ENCODE results near the gene DCUN1D1. TPM values are rescaled to one million over a fixed set of nuclear protein-coding genes. Genes with fewer than 3 reads are reported as not detected.

Gene DCUN1D1
- total RNA-seq, 1 experiment from 2014 or later = 71.7 TPM

DNA sequence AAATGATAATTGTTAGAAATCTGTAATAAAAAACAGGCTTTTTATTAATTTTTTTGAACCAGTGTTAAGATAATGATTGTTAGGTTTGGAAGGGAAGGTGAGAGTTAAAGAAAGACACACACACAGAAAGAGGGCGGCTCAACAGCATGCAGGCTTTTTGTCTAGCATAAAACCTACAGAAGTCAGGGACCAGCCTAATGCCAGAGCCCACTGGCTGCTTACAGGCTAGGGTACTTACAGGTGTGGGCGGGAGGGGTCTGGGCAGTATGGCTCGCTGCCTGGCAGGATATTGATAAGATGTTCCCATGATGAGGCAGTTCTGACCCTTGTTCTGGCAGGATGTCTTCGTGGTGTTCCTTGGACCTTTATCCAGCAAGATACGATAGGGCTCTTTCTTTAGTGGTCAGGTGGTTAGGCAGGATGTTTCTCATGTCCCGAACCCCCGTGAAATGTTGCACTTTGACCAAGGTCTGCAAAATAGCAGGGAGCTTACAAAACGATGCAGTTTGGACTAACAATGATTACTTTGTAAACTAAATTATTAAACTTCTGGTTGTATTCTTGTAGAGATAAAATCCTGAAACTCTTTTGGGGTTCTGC, 84.7 kb downstream of the DCUN1D1 start:
- Histone ChIP-seq H3K9ac (ENCODE audit: extremely low read depth, insufficient read length, low read length) (no peak overlapping the region), H2BK5ac (ENCODE audit: insufficient read length, low read length) (no peak overlapping the region), H4K5ac (ENCODE audit: insufficient read length, low read depth, low read length) (no peak overlapping the region), H3K56ac (ENCODE audit: insufficient read length, low read depth, low read length) (no peak overlapping the region), H4K91ac (ENCODE audit: insufficient read length, low read depth, low read length) (no peak overlapping the region), H3K27me3 (ENCODE audit: insufficient read depth, low read length) (no peaks in the 10 kb centered on the region), H3K4ac (ENCODE audit: low read depth, low read length) (no peak overlapping the region), H3K27ac (ENCODE audit: insufficient read length, low read depth, low read length) (no peak overlapping the region), H3T11ph (ENCODE audit: low read length) (no peak overlapping the region), H3K4me2 (ENCODE audit: insufficient read depth, insufficient read length, low read length) (no peak overlapping the region), H2BK15ac (ENCODE audit: low read depth, low read length) (no peak overlapping the region), H4K8ac (replicated peaks; ENCODE audit: insufficient read length, low read depth, low read length) (no peak overlapping the region), H4K20me1 (ENCODE audit: control insufficient read depth, insufficient read depth, insufficient read length) (no peaks in the 10 kb centered on the region), H3K79me1 (ENCODE audit: insufficient read depth, low read depth, low read length, poor library complexity, severe bottlenecking) (no peaks in the 10 kb centered on the region), H3K23me2 (ENCODE audit: insufficient read length, low read depth, low read length, poor library complexity, severe bottlenecking) (no peaks in the 10 kb centered on the region), H3K23ac (ENCODE audit: insufficient read length, low read depth, low read length) (no peak overlapping the region), H2AK5ac (ENCODE audit: insufficient read length, low read length) (no peak overlapping the region), H3K9me3 (ENCODE audit: control insufficient read depth, low read depth, low read length) (no peaks in the 10 kb centered on the region), H2AFZ (ENCODE audit: low read length) (no peak overlapping the region), H3K79me2 (ENCODE audit: insufficient read depth, low read length) (no peaks in the 10 kb centered on the region), H2BK12ac (ENCODE audit: insufficient read length, low read depth, low read length) (no peak overlapping the region), H3K14ac (ENCODE audit: insufficient read depth, low read length) (no peak overlapping the region), H3K18ac (ENCODE audit: insufficient read length, low read depth, low read length) (no peak overlapping the region), H2BK20ac (ENCODE audit: low read depth, low read length, poor library complexity, severe bottlenecking) (no peak overlapping the region), H2BK120ac (ENCODE audit: low read depth, low read length, poor library complexity, severe bottlenecking) (no peak overlapping the region), H3K4me1 (ENCODE audit: insufficient read depth, low read length) (no peaks in the 10 kb centered on the region)
- no peaks in the 10 kb centered on the region for H3K9me3 Mint-ChIP-seq
- no CpG with 5 or more reads among the region's 8 CpGs for WGBS (ENCODE audit: extremely low coverage, insufficient read length, low lambda C conversion rate)
- no peaks in the 10 kb centered on the region for H3K27me3 Mint-ChIP-seq (ENCODE audit: low read depth)
- TF ChIP-seq, protein P1, sequence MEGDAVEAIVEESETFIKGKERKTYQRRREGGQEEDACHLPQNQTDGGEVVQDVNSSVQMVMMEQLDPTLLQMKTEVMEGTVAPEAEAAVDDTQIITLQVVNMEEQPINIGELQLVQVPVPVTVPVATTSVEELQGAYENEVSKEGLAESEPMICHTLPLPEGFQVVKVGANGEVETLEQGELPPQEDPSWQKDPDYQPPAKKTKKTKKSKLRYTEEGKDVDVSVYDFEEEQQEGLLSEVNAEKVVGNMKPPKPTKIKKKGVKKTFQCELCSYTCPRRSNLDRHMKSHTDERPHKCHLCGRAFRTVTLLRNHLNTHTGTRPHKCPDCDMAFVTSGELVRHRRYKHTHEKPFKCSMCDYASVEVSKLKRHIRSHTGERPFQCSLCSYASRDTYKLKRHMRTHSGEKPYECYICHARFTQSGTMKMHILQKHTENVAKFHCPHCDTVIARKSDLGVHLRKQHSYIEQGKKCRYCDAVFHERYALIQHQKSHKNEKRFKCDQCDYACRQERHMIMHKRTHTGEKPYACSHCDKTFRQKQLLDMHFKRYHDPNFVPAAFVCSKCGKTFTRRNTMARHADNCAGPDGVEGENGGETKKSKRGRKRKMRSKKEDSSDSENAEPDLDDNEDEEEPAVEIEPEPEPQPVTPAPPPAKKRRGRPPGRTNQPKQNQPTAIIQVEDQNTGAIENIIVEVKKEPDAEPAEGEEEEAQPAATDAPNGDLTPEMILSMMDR (conservative IDR thresholded peaks at IDR 0.05) = no peak
- no peaks in the 10 kb centered on the region for H3K4me1 Mint-ChIP-seq
- no peak overlapping the region for H3K4me3 Mint-ChIP-seq
- no peak for DNase-seq
- no peak overlapping the region; a peak in 1 of 7 replicates for H3K27ac Mint-ChIP-seq
- no peaks in the 10 kb centered on the region; a peak in 1 of 7 replicates for H3K36me3 Mint-ChIP-seq (ENCODE audit: insufficient read depth in 1 of 3, low read depth in 3 of 3)
